ENCODE data around the gene FBLN2.

Gene FBLN2

GRCh38 chr3:13557926-13558325 lies 9.0 kb downstream of the FBLN2 start:
- H3K4me3 ChIP-seq (replicated peaks; ENCODE audit: insufficient read depth, low read length) = no peak overlapping the region

GRCh38 chr3:13558651-13559050 lies 9.7 kb downstream of the FBLN2 start:
- H3K27ac ChIP-seq (replicated peaks) = no peak overlapping the region
- no peak for TF ChIP-seq CTCF (IDR thresholded peaks at IDR 0.05; ENCODE audit: insufficient read depth, low read length)
- TF ChIP-seq, protein P1, sequence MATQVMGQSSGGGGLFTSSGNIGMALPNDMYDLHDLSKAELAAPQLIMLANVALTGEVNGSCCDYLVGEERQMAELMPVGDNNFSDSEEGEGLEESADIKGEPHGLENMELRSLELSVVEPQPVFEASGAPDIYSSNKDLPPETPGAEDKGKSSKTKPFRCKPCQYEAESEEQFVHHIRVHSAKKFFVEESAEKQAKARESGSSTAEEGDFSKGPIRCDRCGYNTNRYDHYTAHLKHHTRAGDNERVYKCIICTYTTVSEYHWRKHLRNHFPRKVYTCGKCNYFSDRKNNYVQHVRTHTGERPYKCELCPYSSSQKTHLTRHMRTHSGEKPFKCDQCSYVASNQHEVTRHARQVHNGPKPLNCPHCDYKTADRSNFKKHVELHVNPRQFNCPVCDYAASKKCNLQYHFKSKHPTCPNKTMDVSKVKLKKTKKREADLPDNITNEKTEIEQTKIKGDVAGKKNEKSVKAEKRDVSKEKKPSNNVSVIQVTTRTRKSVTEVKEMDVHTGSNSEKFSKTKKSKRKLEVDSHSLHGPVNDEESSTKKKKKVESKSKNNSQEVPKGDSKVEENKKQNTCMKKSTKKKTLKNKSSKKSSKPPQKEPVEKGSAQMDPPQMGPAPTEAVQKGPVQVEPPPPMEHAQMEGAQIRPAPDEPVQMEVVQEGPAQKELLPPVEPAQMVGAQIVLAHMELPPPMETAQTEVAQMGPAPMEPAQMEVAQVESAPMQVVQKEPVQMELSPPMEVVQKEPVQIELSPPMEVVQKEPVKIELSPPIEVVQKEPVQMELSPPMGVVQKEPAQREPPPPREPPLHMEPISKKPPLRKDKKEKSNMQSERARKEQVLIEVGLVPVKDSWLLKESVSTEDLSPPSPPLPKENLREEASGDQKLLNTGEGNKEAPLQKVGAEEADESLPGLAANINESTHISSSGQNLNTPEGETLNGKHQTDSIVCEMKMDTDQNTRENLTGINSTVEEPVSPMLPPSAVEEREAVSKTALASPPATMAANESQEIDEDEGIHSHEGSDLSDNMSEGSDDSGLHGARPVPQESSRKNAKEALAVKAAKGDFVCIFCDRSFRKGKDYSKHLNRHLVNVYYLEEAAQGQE (IDR thresholded peaks at IDR 0.05; ENCODE audit: insufficient replicate concordance, low read depth) = no peak
- TF ChIP-seq POLR2AphosphoS5 (IDR thresholded peaks at IDR 0.05; ENCODE audit: low read depth) = no peak
- no peak for TF ChIP-seq GABPA (IDR thresholded peaks at IDR 0.05; ENCODE audit: low read depth)
- TF ChIP-seq SPI1 (IDR thresholded peaks at IDR 0.05; ENCODE audit: borderline replicate concordance, low read depth) = no peak
- H3K4me3 ChIP-seq (replicated peaks; ENCODE audit: insufficient read depth, low read length) = no peak overlapping the region
- peaks cover 5% of the 10 kb centered on the region for H3K27me3 ChIP-seq (ENCODE audit: insufficient read depth, poor library complexity, severe bottlenecking)
- DNase-seq (ENCODE audit: low read depth in 1 of 2, low spot score in 1 of 2) = no peak

More at GRCh38 chr3:13557926-13558325, 9.0 kb downstream of the FBLN2 start:
- TF ChIP-seq GABPA (IDR thresholded peaks at IDR 0.05; ENCODE audit: low read depth) = no peak
- TF ChIP-seq, protein P1 (IDR thresholded peaks at IDR 0.05; ENCODE audit: insufficient replicate concordance, low read depth) = no peak
- no peak for DNase-seq (ENCODE audit: low read depth in 1 of 2, low spot score in 1 of 2)
- Histone ChIP-seq H3K27me3 (ENCODE audit: insufficient read depth, poor library complexity, severe bottlenecking) (peaks cover 8% of the 10 kb centered on the region), H3K27ac (replicated peaks) (no peak overlapping the region)

DNA sequence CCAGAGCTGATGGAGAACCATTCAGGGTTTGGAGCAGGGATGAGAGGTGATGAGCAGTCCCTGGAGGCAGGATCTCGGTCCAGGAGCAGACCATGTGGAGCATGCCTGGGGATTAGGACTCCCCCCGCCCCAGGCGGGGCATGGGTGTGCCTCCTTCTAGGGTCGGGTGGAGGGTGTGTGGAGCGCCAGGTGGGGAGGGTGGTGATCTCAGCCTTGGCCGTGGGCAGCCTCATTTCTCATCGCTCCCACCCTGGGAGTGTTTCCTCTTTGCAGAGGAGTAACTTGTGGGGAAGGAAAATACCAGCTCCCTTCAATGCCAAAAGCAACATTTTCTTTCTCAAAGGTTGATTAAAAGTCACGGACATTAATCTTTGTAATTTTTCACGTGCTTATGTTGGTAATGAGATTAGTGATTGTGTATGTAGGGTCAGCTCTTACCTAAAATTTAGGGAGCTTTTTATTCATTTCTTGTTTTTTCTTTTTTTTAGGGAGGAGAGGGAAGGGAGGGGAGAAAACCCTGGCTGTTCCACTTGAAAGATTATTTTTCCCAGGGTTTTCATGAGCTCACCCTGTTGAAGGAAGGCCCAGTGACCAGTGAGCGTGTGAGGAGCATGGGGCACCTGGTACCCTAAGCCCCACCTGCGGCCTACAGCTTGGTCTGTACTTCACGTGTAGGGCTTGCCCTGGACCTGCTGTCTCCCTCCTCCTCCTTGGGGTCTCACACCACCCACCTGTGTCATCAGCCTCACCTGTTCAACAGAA lies 11.0 kb downstream of the FBLN2 start:
- Histone ChIP-seq H3K4me3 (replicated peaks; ENCODE audit: insufficient read depth, low read length) (no peak overlapping the region), H3K27me3 (ENCODE audit: insufficient read depth, poor library complexity, severe bottlenecking) (peaks cover 5% of the 10 kb centered on the region), H3K27ac (replicated peaks) (no peak overlapping the region)
- TF ChIP-seq POLR2AphosphoS5 (IDR thresholded peaks at IDR 0.05; ENCODE audit: low read depth) = no peak
- no peak for TF ChIP-seq SPI1 (IDR thresholded peaks at IDR 0.05; ENCODE audit: borderline replicate concordance, low read depth)
- no peak for TF ChIP-seq GABPA (IDR thresholded peaks at IDR 0.05; ENCODE audit: low read depth)
- no peak for TF ChIP-seq CTCF (IDR thresholded peaks at IDR 0.05; ENCODE audit: insufficient read depth, low read length)
- TF ChIP-seq, protein P1 (IDR thresholded peaks at IDR 0.05; ENCODE audit: insufficient replicate concordance, low read depth) = no peak
- DNase-seq (ENCODE audit: low read depth in 1 of 2, low spot score in 1 of 2) = no peak

Measured in HL-60 (cell line).